Caco-2 (cell line): ENCODE measurements around the gene LIFR. TPM values are rescaled to one million over a fixed set of nuclear protein-coding genes. Genes with fewer than 3 reads are reported as not detected.

Experiments used
- BruUV-seq: library from RNA; stranded (reverse); fragments of 400-500 nt; replicated peaks from 2 replicates; lab custom pipeline; 2021; lab: Mats Ljungman, UMichigan
- CTCF ChIA-PET: fragments of 300-600 bp; sonication (Branson Sonifier 250); formaldehyde crosslinking; loops from one replicate; lab custom pipeline; 2022; ENCODE audit warnings: antibody characterized with exemption; lab: Charles Lee
- POLR2A ChIA-PET: fragments of 300-600 bp; sonication (Branson Sonifier 250); formaldehyde crosslinking; loops from one replicate; lab custom pipeline; 2022; ENCODE audit warnings: antibody characterized with exemption; lab: Charles Lee
- DNase-seq, 2 experiments: peaks; one replicate each; pipeline versions ENCODE4 v3.0.0 to v3.0.0-alpha.2; 2020 to 2022
- H3K27me3 ChIP-seq: replicated peaks from 2 replicates; pipeline ENCODE4 v1.6.0; 2011; ENCODE audit warnings: low read length; ENCODE audit not compliant: control insufficient read depth, insufficient read depth
- H3K36me3 ChIP-seq: 2 replicates; pipeline ENCODE4 v1.5.1; 2011; ENCODE audit warnings: low read length; ENCODE audit not compliant: control insufficient read depth, insufficient read depth
- H3K4me1 ChIP-seq: fragments of 250-450 bp; sonication (Bioruptor Pico); 2 replicates; pipeline ENCODE4 v1.5.1; 2020; ENCODE audit warnings: mild to moderate bottlenecking
- H3K4me3 ChIP-seq: 2 replicates; pipeline ENCODE4 v1.5.1; 2011; ENCODE audit warnings: low read depth, mild to moderate bottlenecking, control low read depth, low read length
- H3K9me3 ChIP-seq: fragments of 250-450 bp; sonication (Bioruptor Pico); 2 replicates; pipeline ENCODE4 v1.5.1; 2020; ENCODE audit warnings: mild to moderate bottlenecking, moderate library complexity
- H3K27ac Mint-ChIP-seq: one replicate; pipeline ENCODE4 v1.8.0; 2022; ENCODE audit warnings: mixed read lengths; ENCODE audit not compliant: unreplicated experiment
- H3K27me3 Mint-ChIP-seq: one replicate; pipeline ENCODE4 v1.8.0; 2022; ENCODE audit warnings: mixed read lengths; ENCODE audit not compliant: insufficient read depth, unreplicated experiment
- H3K36me3 Mint-ChIP-seq: one replicate; pipeline ENCODE4 v1.8.0; 2022; ENCODE audit warnings: mild to moderate bottlenecking, mixed read lengths; ENCODE audit not compliant: insufficient read depth, unreplicated experiment
- H3K4me1 Mint-ChIP-seq: one replicate; pipeline ENCODE4 v1.8.0; 2022; ENCODE audit warnings: low read depth, mixed read lengths; ENCODE audit not compliant: unreplicated experiment
- H3K4me3 Mint-ChIP-seq: one replicate; pipeline ENCODE4 v1.8.0; 2022; ENCODE audit warnings: mild to moderate bottlenecking, moderate library complexity, mixed read lengths; ENCODE audit not compliant: unreplicated experiment
- H3K9me3 Mint-ChIP-seq: one replicate; pipeline ENCODE4 v1.8.0; 2022; ENCODE audit warnings: mixed read lengths; ENCODE audit not compliant: unreplicated experiment
- CTCF ChIP-seq, 2 experiments: fragments of 200-600 bp in 1 of 2; IDR thresholded peaks; 1 replicate in 1 of 2; 2 replicates in 1 of 2; pipeline versions ENCODE4 v1.5.1 to v1.8.0; 2011 to 2022; ENCODE audit warnings: antibody characterized with exemption in 1 of 2, control low read depth in 1 of 2, inconsistent platforms in 1 of 2, low read depth in 1 of 2, low read length in 1 of 2, mild to moderate bottlenecking in 1 of 2, moderate library complexity in 1 of 2; ENCODE audit not compliant: insufficient read depth in 1 of 2, severe bottlenecking in 1 of 2, unreplicated experiment in 1 of 2
- intact Hi-C: fragments of 100-400 bp; cut with micrococcal nuclease; formaldehyde crosslinking; loops from one replicate; pipeline ENCODE4 v1.10.0; 2022; ENCODE audit not compliant: unreplicated experiment
- total RNA-seq: library from RNA; stranded (reverse); gene quantifications from 2 replicates; pipeline ENCODE4 v1.2.3, GENCODE V29; 2022

Gene LIFR
- total RNA-seq, 1 experiment from 2014 or later = 5.1 TPM

- Histone ChIP-seq H3K4me3 (no peak overlapping the region), H3K27me3 (no peaks in the 10 kb centered on the region), H3K9me3 (no peaks in the 10 kb centered on the region), H3K4me1 (peaks cover 38% of the 10 kb centered on the region), H3K36me3 (no peaks in the 10 kb centered on the region)
- BruUV-seq = no TSS peak
- intact Hi-C loops = no loop called here
- H3K4me3 Mint-ChIP-seq = no peak overlapping the region
- H3K9me3 Mint-ChIP-seq = no peaks in the 10 kb centered on the region
- peaks cover 12% of the 10 kb centered on the region for H3K4me1 Mint-ChIP-seq
- no peak for DNase-seq
- TF ChIP-seq CTCF (IDR thresholded peaks at IDR 0.05; ENCODE audit: insufficient read depth in 1 of 2, low read depth in 1 of 2, low read length in 1 of 2, severe bottlenecking in 1 of 2, unreplicated experiment in 1 of 2) = no peak
- H3K27me3 Mint-ChIP-seq = no peaks in the 10 kb centered on the region
- CTCF ChIA-PET = no interaction called here
- POLR2A ChIA-PET = no interaction called here
- no peak overlapping the region for H3K27ac Mint-ChIP-seq
- no peaks in the 10 kb centered on the region for H3K36me3 Mint-ChIP-seq
Observed at GRCh38 chr5:38546691-38547146, 9.7 kb downstream of the LIFR start.

GRCh38 chr5:38543886-38544285 lies 12.6 kb downstream of the LIFR start:
- CTCF ChIA-PET = no interaction called here
- TF ChIP-seq CTCF (IDR thresholded peaks at IDR 0.05; ENCODE audit: insufficient read depth in 1 of 2, low read depth in 1 of 2, low read length in 1 of 2, severe bottlenecking in 1 of 2, unreplicated experiment in 1 of 2) = no peak
- H3K27ac Mint-ChIP-seq = no peak overlapping the region

DNA sequence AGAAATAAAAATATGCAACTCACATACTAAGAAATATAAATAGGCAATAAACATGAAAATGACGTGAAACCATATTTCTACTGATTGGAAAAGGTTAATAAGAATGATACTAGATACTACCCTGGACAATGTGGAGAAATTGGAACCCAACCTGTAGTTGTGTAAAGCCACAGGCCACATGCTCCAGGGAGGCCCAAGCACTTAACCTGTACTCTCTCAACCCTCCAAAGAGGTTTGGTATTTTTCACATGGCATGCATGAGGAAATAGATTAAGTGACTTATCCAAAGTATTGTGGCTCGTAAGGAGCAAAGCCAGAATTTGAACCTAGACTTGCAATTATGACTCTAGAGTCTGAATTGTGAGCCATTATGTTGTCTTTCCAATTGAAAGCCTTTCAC lies 13.4 kb downstream of the LIFR start:
- H3K4me1 Mint-ChIP-seq = peaks cover 9% of the 10 kb centered on the region
- Histone ChIP-seq H3K27me3 (no peaks in the 10 kb centered on the region), H3K36me3 (no peaks in the 10 kb centered on the region), H3K9me3 (no peaks in the 10 kb centered on the region), H3K4me1 (peaks cover 4% of the 10 kb centered on the region; the same call in 1 of the 2 replicates), H3K4me3 (no peak overlapping the region)
- ChIA-PET CTCF (no interaction called here), POLR2A (no interaction called here)
- H3K36me3 Mint-ChIP-seq = no peaks in the 10 kb centered on the region
- intact Hi-C loops = no loop called here
- TF ChIP-seq CTCF (IDR thresholded peaks at IDR 0.05; ENCODE audit: insufficient read depth in 1 of 2, low read depth in 1 of 2, low read length in 1 of 2, severe bottlenecking in 1 of 2, unreplicated experiment in 1 of 2) = no peak
- H3K27ac Mint-ChIP-seq = no peak overlapping the region
- no peak for DNase-seq
- no peak overlapping the region for H3K4me3 Mint-ChIP-seq
- BruUV-seq = no TSS peak
- H3K9me3 Mint-ChIP-seq = no peaks in the 10 kb centered on the region
- H3K27me3 Mint-ChIP-seq = no peaks in the 10 kb centered on the region

More at GRCh38 chr5:38543886-38544285, 12.6 kb downstream of the LIFR start:
- H3K4me1 ChIP-seq = peaks cover 10% of the 10 kb centered on the region; the same call in 1 of the 2 replicates
- no peaks in the 10 kb centered on the region for H3K9me3 Mint-ChIP-seq
- H3K27me3 ChIP-seq = no peaks in the 10 kb centered on the region
- POLR2A ChIA-PET = no interaction called here
- H3K36me3 ChIP-seq = no peaks in the 10 kb centered on the region
- intact Hi-C loops = no loop called here
- H3K4me1 Mint-ChIP-seq = peaks cover 1% of the 10 kb centered on the region
- no peaks in the 10 kb centered on the region for H3K27me3 Mint-ChIP-seq
- no peaks in the 10 kb centered on the region for H3K36me3 Mint-ChIP-seq
- no peaks in the 10 kb centered on the region for H3K9me3 ChIP-seq
- DNase-seq = no peak
- BruUV-seq = no TSS peak
- H3K4me3 ChIP-seq = no peak overlapping the region
- H3K4me3 Mint-ChIP-seq = no peak overlapping the region
